HAP-1 (cell line): ENCODE data around the gene NUDC.

ENCODE experiments used
- DNase-seq, 2 experiments: peaks; one replicate each; pipeline ENCODE4 v3.0.0-alpha.2; 2016 to 2020; ENCODE audit warnings: low spot score in 2 of 2
- H3K27me3 ChIP-seq: fragments of 250-450 bp; sonication (Bioruptor Pico); 2 replicates; pipeline ENCODE4 v1.5.1; 2020; ENCODE audit warnings: low read depth, mild to moderate bottlenecking, moderate library complexity
- H3K36me3 ChIP-seq: fragments of 250-450 bp; sonication (Bioruptor Pico); replicated peaks from 2 replicates; pipeline ENCODE4 v1.5.1; 2020; ENCODE audit warnings: mild to moderate bottlenecking
- H3K4me1 ChIP-seq: fragments of 250-450 bp; sonication (Bioruptor Pico); 2 replicates; pipeline ENCODE4 v1.5.1; 2020; ENCODE audit warnings: mild to moderate bottlenecking
- H3K4me3 ChIP-seq: fragments of 250-450 bp; sonication (Bioruptor Pico); 2 replicates; pipeline ENCODE4 v1.5.1; 2020; ENCODE audit warnings: mild to moderate bottlenecking, moderate library complexity
- H3K9me3 ChIP-seq: fragments of 250-450 bp; sonication (Bioruptor Pico); 2 replicates; pipeline ENCODE4 v1.5.1; 2020; ENCODE audit warnings: mild to moderate bottlenecking, moderate library complexity
- in situ Hi-C: fragments of 300-500 bp; cut with MboI; formaldehyde crosslinking; loops from 3 replicates; pipeline ENCODE4 v1.14.3; 2020; ENCODE audit warnings: low sequenced_read_pairs, inconsistent platforms, mixed read lengths

NUDC gene

GRCh38 chr1:26900001-26900814 is 21.3 kb upstream of the NUDC start, which contains the start of gene GPATCH3:
Gene GPATCH3 (minus strand): TSS chr1:26900467. CDS start chr1:26900442, 25 bp downstream.
- H3K36me3 ChIP-seq: peaks cover 3% of the 10 kb centered on the region
- no peaks in the 10 kb centered on the region for H3K27me3 ChIP-seq
- H3K4me3 ChIP-seq: peak within 1 kb of the TSS; percentile 85
- in situ Hi-C loops: no loop called here
- peaks cover 10% of the 10 kb centered on the region for H3K4me1 ChIP-seq
- H3K9me3 ChIP-seq: no peaks in the 10 kb centered on the region
- peak; percentile 88 to 95 for DNase-seq

GRCh38 chr1:26900815-26901511 is 20.6 kb upstream of the NUDC start:
- Histone ChIP-seq H3K36me3 (peaks cover under 1% of the 10 kb centered on the region), H3K4me1 (peaks cover 10% of the 10 kb centered on the region), H3K9me3 (no peaks in the 10 kb centered on the region), H3K4me3 (peak overlapping the region; percentile 85), H3K27me3 (no peaks in the 10 kb centered on the region)
- in situ Hi-C loops: no loop called here
- no peak for DNase-seq

- no peak for DNase-seq
- Histone ChIP-seq H3K9me3 (no peaks in the 10 kb centered on the region), H3K4me1 (no peaks in the 10 kb centered on the region), H3K36me3 (no peaks in the 10 kb centered on the region), H3K27me3 (no peaks in the 10 kb centered on the region), H3K4me3 (no peak overlapping the region)
- in situ Hi-C loops: no loop called here
These were observed 14.2 kb upstream of the NUDC start for GRCh38 chr1:26907071-26907917.

- no peak for DNase-seq
- no peaks in the 10 kb centered on the region for H3K4me1 ChIP-seq
- in situ Hi-C loops: no loop called here
- H3K36me3 ChIP-seq: no peaks in the 10 kb centered on the region
- no peaks in the 10 kb centered on the region for H3K27me3 ChIP-seq
- H3K9me3 ChIP-seq: no peaks in the 10 kb centered on the region
- no peak overlapping the region for H3K4me3 ChIP-seq
These were observed 11.6 kb upstream of the NUDC start for GRCh38 chr1:26909951-26910342.

- H3K27me3 ChIP-seq: no peaks in the 10 kb centered on the region
- no peak overlapping the region for H3K4me3 ChIP-seq
- H3K9me3 ChIP-seq: no peaks in the 10 kb centered on the region
- no peaks in the 10 kb centered on the region for H3K36me3 ChIP-seq
- in situ Hi-C loops: no loop called here
- H3K4me1 ChIP-seq: no peaks in the 10 kb centered on the region
- DNase-seq: no peak
These were observed 11.0 kb upstream of the NUDC start for GRCh38 chr1:26910343-26911160.

GRCh38 chr1:26911399-26912146 is 10.0 kb upstream of the NUDC start:
- no peak for DNase-seq
- no peaks in the 10 kb centered on the region for H3K27me3 ChIP-seq
- no peaks in the 10 kb centered on the region for H3K9me3 ChIP-seq
- no peaks in the 10 kb centered on the region for H3K36me3 ChIP-seq
- in situ Hi-C loops: no loop called here
- no peak overlapping the region for H3K4me3 ChIP-seq
- H3K4me1 ChIP-seq: no peaks in the 10 kb centered on the region

DNA sequence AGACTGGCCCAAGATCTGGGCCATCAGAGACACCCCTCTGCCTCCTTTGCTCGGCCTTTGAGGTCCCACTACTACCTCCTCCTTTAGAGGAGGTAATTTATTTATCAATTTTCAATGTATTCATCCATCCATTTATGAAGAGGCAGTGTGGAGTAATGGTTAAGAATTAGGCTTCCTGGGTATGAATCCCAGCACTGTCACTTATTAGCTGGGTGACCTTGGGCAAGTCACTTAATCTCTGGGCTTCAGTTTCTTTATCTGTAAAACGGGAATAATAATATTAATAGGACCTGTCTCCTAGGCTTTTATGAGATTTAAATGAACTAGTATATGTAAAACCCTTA is 9.4 kb upstream of the NUDC start:
- H3K4me3 ChIP-seq: no peak overlapping the region
- H3K36me3 ChIP-seq: no peaks in the 10 kb centered on the region

GRCh38 chr1:26913389-26913753 is 8.2 kb upstream of the NUDC start:
- Histone ChIP-seq H3K9me3 (no peaks in the 10 kb centered on the region), H3K4me1 (no peaks in the 10 kb centered on the region), H3K4me3 (no peak overlapping the region), H3K36me3 (no peaks in the 10 kb centered on the region), H3K27me3 (no peaks in the 10 kb centered on the region)
- DNase-seq: no peak
- in situ Hi-C loops: no loop called here

More for the DNA sequence above, 9.4 kb upstream of the NUDC start:
- H3K27me3 ChIP-seq: no peaks in the 10 kb centered on the region
- no peaks in the 10 kb centered on the region for H3K9me3 ChIP-seq
- DNase-seq: no peak
- in situ Hi-C loops: no loop called here
- H3K4me1 ChIP-seq: no peaks in the 10 kb centered on the region

DNA sequence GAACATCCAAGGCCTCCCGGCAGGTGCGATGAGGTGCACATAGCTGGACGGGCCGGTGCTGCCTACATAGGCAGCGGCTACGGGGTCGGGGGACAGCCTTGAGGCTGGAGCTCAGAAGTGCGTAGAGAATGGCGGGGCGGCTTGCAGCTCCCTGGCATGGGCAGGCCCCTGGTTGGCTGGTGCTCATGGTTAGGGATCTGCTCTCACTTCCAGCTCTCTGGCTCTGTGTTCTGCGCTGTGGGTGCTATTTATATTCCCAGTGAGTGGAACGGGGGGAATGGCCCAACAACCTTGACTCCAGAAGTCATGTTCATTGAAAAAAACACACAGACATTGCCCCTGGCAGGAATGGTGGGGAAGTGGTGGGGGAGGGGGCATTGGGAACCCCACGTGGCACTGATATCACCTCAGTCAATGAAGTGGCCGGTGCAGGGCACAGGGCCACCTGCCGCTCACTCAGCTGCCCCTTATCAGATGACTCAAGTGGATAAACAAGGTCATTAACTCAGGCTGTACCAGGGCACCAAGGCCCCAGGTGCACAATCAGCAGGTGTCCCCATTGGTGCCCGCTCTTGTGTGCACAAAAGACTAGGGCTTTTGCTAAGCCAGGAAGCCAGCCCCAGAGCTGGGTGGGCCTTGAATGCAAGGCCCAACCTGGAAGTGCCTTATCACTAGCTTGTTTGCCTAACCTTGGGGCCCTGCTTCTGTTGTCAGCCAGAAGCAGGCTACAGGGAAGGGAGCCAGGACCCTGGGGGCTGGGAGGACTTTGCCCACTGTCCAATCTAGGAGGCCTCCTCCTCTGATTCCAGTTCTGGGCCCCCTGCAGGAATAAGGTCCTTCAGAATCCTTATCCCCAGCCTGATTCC is 7.6 kb upstream of the NUDC start, which contains the start of gene NR0B2:
Gene NR0B2 (minus strand): TSS at position 222 of the 866 bp plus-strand sequence. CDS start 35 bp downstream, at position 187.
- DNase-seq: no peak
- Histone ChIP-seq H3K4me1 (no peaks in the 10 kb centered on the region), H3K4me3 (no peak within 1 kb of the TSS), H3K27me3 (no peaks in the 10 kb centered on the region), H3K36me3 (no peaks in the 10 kb centered on the region), H3K9me3 (no peaks in the 10 kb centered on the region)
- in situ Hi-C loops: no loop called here

DNA sequence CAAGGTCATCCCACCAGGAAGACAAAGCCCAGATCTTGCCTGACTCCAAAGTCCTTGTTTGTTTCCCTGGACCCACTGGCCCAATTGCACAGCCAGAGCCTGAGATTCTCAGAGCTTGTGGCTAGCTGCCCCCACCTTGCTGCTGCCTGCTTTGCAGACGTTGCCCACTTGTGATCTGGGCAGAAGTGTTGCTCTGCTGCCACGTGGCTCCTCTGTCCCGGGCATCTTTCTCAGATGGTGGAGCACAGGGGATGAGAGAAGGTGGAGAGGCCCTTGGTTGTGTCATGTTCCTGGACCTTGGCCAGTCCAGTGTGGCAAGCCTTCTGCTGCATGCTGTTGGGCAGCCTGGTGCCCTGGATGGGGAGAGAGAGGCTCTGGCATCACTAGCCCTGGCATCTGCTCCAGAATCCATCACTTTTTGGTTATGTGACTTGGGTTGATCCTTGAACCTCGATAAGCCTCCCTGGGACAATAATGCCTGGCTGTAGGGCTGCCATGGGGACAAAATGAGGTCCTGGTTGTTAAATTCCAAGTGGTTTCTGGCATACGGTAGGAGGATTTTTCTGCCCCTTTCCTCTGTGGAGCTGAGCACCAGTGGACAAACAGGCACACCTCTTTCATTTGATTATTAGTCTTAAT is 6.2 kb upstream of the NUDC start:
- H3K36me3 ChIP-seq: no peaks in the 10 kb centered on the region
- no peaks in the 10 kb centered on the region for H3K27me3 ChIP-seq
- H3K4me3 ChIP-seq: no peak overlapping the region
- DNase-seq: no peak
- in situ Hi-C loops: no loop called here
- H3K9me3 ChIP-seq: no peaks in the 10 kb centered on the region
- H3K4me1 ChIP-seq: no peaks in the 10 kb centered on the region

DNA sequence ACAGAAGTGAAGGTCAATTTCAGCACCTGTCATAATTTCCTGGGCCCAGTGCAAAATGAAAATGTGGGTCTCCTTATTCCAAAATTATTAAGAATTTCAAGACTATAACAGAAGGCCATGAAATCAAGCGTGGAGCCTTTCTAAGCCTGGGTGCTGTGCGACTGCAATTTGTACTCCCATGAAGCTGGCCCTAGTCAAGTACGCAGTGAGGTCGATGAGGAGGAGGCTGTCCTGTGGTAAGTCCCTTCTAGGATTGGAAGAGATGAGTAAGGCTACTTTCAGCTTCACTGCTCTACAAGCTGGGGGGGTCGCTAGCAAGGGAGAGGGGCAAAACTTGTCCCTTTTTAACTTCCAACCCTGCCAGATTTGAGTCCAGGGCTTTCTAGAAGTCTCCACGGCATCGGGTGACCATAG is 410 bp upstream of the NUDC start:
- Histone ChIP-seq H3K4me1 (peaks cover 15% of the 10 kb centered on the region), H3K9me3 (no peaks in the 10 kb centered on the region), H3K36me3 (peaks cover 33% of the 10 kb centered on the region), H3K4me3 (peak overlapping the region; percentile 90), H3K27me3 (no peaks in the 10 kb centered on the region)
- DNase-seq: no peak
- in situ Hi-C loops: no loop called here

DNA sequence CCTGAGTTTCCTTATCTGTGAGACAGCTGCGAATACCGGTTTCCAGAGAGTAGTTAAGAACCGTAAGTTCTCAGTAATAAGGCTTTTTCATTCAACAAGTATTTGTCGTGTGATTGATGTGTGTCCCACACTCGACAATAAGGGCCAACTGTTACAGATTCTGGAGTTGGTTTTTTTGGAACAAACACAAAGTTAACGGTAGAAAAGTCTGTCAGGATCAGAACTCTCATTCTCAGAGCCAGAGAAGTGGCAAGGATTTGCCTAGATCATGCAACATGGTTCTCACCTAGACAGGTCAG is 837 bp downstream of the NUDC start:
- peaks cover 42% of the 10 kb centered on the region for H3K36me3 ChIP-seq
- peak overlapping the region; percentile 90 for H3K4me3 ChIP-seq
- no peak for DNase-seq
- in situ Hi-C loops: no loop called here
- H3K9me3 ChIP-seq: no peaks in the 10 kb centered on the region
- peaks cover 15% of the 10 kb centered on the region for H3K4me1 ChIP-seq
- no peaks in the 10 kb centered on the region for H3K27me3 ChIP-seq
